Erythroblast (primary cell): Measurements from ENCODE around the gene ECT2L.

Experiments
- GATA1 ChIP-seq: IDR thresholded peaks from 2 replicates; pipeline ENCODE4 v1.6.1; 2011; ENCODE audit warnings: low read depth, mild to moderate bottlenecking, control low read depth, low read length, moderate library complexity
- POLR2A ChIP-seq: IDR thresholded peaks from 2 replicates; pipeline ENCODE4 v1.6.1; 2011; ENCODE audit warnings: mild to moderate bottlenecking, low read length

DNA sequence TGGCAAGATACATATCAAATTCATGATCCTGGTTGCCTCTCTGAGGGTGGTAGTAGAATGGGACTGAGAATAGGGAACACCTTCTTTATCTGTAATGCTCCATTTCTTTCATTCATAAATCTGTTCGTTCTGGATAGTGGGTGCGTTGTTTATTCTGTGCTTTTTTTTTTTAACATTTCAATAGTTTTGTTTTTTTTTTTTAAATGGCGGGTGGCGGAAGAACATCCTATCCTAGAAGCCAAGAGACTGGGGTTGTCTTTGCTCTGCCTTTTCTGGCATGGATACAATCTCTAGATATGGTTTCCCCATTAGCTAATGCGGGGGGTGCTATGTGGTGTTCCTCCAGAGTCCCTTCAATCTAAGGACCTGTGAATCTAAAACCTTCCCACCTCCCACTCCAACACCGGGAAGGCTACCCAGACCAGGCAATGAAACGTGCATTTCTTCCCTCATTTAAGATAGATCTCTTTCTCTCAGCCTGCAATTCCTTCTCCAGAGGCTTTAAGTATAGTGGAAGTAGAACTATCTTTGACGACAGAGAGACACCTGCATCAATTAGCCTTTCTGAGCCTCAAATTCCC, 23.2 kb upstream of the ECT2L start:
- TF ChIP-seq POLR2A: no peak
- TF ChIP-seq GATA1: no peak
